Measurements from ENCODE around the gene PRMT7.
"Not testable (repeated sequence)": the region's sequence is repeated elsewhere in the genome, so short reads cannot be mapped to it uniquely, and the experiment has no call there.

PRMT7 gene

GRCh38 chr16:68283801-68284598 lies 26.8 kb upstream of the PRMT7 start:
- DNase-seq (ENCODE audit: low read depth in 2 of 2) = no peak

GRCh38 chr16:68284847-68285246 lies 26.0 kb upstream of the PRMT7 start:
- DNase-seq (ENCODE audit: low read depth in 2 of 2) = no peak

GRCh38 chr16:68285683-68286082 lies 25.1 kb upstream of the PRMT7 start:
- DNase-seq (ENCODE audit: low read depth in 2 of 2) = no peak

GRCh38 chr16:68286153-68287074 lies 24.4 kb upstream of the PRMT7 start:
- no peak for DNase-seq (ENCODE audit: low read depth in 2 of 2)

- DNase-seq (ENCODE audit: low read depth in 2 of 2) = no peak
These were observed 23.3 kb upstream of the PRMT7 start for GRCh38 chr16:68287276-68288251.

- DNase-seq (ENCODE audit: low read depth in 2 of 2) = no peak
These were observed 22.6 kb upstream of the PRMT7 start for GRCh38 chr16:68288252-68288650.

- not testable (repeated sequence) for DNase-seq (ENCODE audit: low read depth in 2 of 2)
These were observed 22.0 kb upstream of the PRMT7 start for GRCh38 chr16:68288796-68289195.

- no peak for DNase-seq (ENCODE audit: low read depth in 2 of 2)
These were observed 21.6 kb upstream of the PRMT7 start for GRCh38 chr16:68289202-68289601.

- DNase-seq (ENCODE audit: low read depth in 2 of 2) = peak; percentile 50 to 56
These were observed 21.0 kb upstream of the PRMT7 start for GRCh38 chr16:68289621-68290329.

- no peak for DNase-seq (ENCODE audit: low read depth in 2 of 2)
These were observed 20.4 kb upstream of the PRMT7 start for GRCh38 chr16:68290450-68290849.

- DNase-seq (ENCODE audit: low read depth in 2 of 2) = no peak
These were observed 19.6 kb upstream of the PRMT7 start for GRCh38 chr16:68291227-68291626.

- no peak for DNase-seq (ENCODE audit: low read depth in 2 of 2)
These were observed 18.4 kb upstream of the PRMT7 start for GRCh38 chr16:68292425-68292824.

GRCh38 chr16:68296291-68296690 lies 14.5 kb upstream of the PRMT7 start:
- DNase-seq (ENCODE audit: low read depth in 2 of 2) = no peak

- no peak for DNase-seq (ENCODE audit: low read depth in 2 of 2)
These were observed 14.1 kb upstream of the PRMT7 start for GRCh38 chr16:68296693-68297092.

- DNase-seq (ENCODE audit: low read depth in 2 of 2) = no peak
These were observed 12.9 kb upstream of the PRMT7 start for GRCh38 chr16:68297908-68298307.

GRCh38 chr16:68298312-68298711 lies 12.5 kb upstream of the PRMT7 start:
- no peak for DNase-seq (ENCODE audit: low read depth in 2 of 2)

GRCh38 chr16:68298907-68299561 lies 11.8 kb upstream of the PRMT7 start:
- no peak for DNase-seq (ENCODE audit: low read depth in 2 of 2)

- DNase-seq (ENCODE audit: low read depth in 2 of 2) = no peak
These were observed 11.0 kb upstream of the PRMT7 start for GRCh38 chr16:68299571-68300453.

GRCh38 chr16:68300734-68301459 lies 9.9 kb upstream of the PRMT7 start:
- DNase-seq (ENCODE audit: low read depth in 2 of 2) = no peak

Measured in stimulated activated CD4-positive, alpha-beta T cell treated with anti-CD3 and anti-CD28 coated beads, Interleukin-4, amount 100 ng/mL, for 48 hours (primary cell).